GM10248 (cell line): Measurements from ENCODE around the gene SLC4A11.

Source experiments
- CTCF ChIA-PET: fragments of 300-600 bp; sonication (Branson Sonifier 250); formaldehyde crosslinking; extraction: SDS; loops from one replicate; lab custom pipeline; 2021; ENCODE audit warnings: antibody characterized with exemption; lab: Yijun Ruan, JAX
- POLR2A ChIA-PET: fragments of 350-650 bp; sonication (Branson Sonifier 250); formaldehyde crosslinking; extraction: SDS; loops from one replicate; lab custom pipeline; 2020; ENCODE audit warnings: antibody characterized with exemption; lab: Yijun Ruan, JAX
- DNase-seq: peaks from one replicate; pipeline ENCODE4 v3.0.0; 2012; ENCODE audit errors: extremely low spot score
- TF ChIP-seq, protein P1 (sequence below): IDR thresholded peaks from 2 replicates; pipeline ENCODE4 v1.5.1; 2012; ENCODE audit warnings: mild to moderate bottlenecking, low read depth; ENCODE audit errors: extremely low read depth, missing control alignments, control extremely low read depth

Gene SLC4A11

DNA sequence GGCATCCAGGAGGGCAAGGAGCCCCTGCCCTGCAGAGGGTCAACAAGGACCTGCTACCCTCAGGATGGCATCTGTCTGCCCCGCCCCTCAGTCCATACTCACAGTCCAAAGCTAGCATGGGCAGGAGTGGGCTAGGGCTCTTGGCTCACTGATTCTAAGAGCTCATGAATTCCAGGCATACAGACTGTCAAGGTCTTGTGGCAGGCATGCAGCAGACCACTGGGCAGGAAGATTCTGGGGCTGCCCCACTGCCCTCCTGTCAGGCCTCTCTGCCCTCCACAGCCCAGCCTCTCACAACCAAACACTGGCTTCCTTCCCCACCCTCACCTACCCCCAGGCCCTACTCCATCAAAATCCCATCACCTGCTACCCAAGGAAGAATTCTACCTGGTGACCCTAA lies 5.6 kb upstream of the SLC4A11 start:
- TF ChIP-seq, protein P1, sequence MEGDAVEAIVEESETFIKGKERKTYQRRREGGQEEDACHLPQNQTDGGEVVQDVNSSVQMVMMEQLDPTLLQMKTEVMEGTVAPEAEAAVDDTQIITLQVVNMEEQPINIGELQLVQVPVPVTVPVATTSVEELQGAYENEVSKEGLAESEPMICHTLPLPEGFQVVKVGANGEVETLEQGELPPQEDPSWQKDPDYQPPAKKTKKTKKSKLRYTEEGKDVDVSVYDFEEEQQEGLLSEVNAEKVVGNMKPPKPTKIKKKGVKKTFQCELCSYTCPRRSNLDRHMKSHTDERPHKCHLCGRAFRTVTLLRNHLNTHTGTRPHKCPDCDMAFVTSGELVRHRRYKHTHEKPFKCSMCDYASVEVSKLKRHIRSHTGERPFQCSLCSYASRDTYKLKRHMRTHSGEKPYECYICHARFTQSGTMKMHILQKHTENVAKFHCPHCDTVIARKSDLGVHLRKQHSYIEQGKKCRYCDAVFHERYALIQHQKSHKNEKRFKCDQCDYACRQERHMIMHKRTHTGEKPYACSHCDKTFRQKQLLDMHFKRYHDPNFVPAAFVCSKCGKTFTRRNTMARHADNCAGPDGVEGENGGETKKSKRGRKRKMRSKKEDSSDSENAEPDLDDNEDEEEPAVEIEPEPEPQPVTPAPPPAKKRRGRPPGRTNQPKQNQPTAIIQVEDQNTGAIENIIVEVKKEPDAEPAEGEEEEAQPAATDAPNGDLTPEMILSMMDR: no peak
- CTCF ChIA-PET: interaction anchor here (1.1 kb wide), 1 partner anchor 26 kb away, joined by 3 read pairs; no protein-coding TSS in a partner anchor
- DNase-seq: no peak
- POLR2A ChIA-PET: no interaction called here

DNA sequence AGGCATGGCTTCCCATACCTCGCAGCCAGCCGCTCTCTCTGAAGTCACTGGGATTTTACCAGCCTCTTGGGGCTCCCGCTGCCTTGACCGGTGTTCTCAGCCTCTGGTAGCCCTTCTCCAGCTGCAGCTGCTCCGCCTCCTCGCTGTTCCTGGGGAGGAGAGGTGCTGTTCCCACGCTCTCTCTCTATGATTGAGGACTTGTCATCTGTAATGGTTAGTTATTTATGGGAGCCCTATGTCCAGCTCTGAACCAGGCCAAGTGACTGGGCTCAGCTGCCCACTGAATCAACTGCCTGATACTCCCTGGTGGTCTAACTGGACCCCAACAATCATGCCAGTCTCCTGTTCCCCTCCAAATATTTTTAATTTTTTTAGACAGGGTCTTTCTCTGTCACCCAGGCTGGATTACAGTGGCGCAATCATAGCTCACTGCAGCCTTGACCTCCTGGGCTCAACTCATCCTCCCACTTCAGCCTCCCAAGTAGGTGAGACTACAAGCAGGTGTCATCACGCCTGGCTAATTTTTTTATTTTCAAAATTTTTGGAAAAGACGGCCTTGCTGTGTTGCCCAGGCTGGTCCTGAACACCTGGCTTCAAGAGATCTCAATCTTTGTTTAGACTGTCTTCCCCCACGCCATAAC lies 4.8 kb upstream of the SLC4A11 start:
- DNase-seq: no peak
- POLR2A ChIA-PET: no interaction called here
- TF ChIP-seq, protein P1: no peak
- CTCF ChIA-PET: no interaction called here

DNA sequence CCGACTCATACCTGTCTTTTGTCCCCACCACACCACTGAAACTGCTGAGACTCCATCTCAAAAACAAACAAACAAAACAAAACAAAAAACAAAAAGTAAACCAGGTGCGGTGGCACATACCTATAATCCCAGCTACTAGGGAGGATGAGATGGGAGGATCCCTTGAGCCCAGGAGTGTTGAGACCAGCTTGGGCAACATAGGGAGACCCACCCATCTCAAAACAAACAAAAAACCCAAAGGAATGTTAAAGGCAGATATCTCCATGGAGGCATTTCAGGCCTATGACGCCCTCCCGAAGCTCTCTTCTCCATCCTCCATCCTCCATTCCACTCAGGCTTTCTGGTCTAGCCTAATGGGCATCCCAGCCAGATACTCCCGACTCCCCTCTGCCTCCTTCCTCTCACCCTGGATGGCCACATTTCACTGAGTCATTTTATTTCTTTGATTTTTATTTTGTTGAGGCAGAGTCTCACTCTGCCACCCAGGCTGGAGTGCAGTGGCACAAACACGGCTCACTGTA lies 3.2 kb upstream of the SLC4A11 start:
- ChIA-PET POLR2A (no interaction called here), CTCF (interaction anchor here (1.0 to 1.2 kb wide), 3 partner anchors 9 to 29 kb away, joined by 3 read pairs; no protein-coding TSS in a partner anchor)
- DNase-seq: no peak
- TF ChIP-seq, protein P1: no peak

DNA sequence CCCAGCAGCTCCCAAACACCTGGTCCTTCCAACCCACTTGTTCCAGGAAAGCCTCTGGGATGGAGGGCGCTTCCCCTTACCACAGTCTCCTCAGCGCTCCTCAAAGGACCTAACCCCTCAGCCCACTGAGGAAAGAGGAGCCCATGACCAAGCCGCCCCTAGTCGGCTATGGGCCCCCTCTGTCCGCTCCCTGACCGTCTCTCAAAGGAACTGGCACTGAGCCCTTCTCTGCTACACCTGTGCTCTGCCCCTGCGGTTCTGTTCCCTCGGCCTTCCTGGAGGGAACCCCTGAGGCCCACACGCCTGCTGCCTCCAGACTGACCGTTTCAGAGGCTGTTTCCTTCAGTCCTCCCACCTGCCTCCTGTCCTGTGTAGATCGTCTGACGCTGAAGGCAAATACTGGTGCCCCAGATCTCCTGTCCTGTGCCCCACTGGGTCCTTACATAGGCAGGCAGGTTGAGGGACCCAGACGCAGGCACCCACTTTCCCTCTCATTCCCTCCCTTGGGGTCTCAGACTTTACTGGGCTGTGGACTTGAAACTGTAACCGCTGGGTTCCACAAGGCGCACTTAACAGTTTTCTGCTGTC lies 1.9 kb upstream of the SLC4A11 start:
- TF ChIP-seq, protein P1: no peak
- DNase-seq: no peak
- POLR2A ChIA-PET: no interaction called here
- CTCF ChIA-PET: interaction anchor here (1.5 kb wide), 1 partner anchor 9 kb away, joined by 5 read pairs; no protein-coding TSS in a partner anchor

DNA sequence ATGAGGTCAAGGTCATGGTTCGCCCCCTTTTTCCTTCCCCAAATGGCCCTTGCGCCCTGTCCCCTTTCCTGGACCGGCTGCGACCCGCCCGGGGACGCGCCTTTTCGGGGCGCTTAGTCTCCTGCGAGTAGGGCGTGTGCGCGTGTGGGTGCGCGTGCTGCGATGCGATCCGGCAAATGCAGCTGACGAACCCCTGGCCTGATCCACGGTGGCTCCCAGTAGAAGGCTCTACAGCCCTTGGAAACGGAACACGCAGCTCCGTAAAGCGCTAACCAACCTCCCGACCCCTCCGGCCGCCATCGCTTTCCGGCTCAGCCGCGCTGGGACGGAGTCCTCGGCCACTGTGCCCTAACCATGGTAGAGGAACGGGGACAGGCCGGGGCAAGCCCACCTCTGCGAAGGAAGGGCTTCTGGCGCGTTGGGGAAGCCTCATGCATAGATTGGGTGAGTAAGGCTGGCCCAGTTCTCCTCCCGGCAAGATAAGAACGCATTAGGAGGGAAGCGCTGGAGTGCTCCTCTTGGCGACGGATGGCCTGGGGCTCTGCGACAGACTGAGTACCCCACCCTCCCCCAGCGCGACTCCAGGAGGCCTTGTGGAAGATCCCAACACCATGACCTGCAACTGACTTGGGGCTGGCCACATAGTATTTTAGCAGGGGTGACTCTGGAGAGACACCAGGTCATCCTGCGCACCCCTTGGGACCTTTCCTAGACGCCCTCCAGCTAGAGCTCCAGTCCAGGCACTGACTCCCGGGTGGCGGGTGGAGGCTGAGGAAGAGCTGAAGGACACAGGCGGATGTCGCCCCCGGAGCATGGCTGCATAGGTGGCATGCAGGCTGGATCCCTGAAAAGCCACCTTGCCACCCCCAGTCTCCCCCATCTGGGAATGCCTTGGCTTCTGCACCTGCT lies 1.1 kb upstream of the SLC4A11 start:
- ChIA-PET POLR2A (no interaction called here), CTCF (interaction anchor here (1.1 to 1.6 kb wide), 3 partner anchors 9 to 12 kb away, joined by 3 to 5 read pairs (median 5); no protein-coding TSS in a partner anchor)
- no peak for DNase-seq
- TF ChIP-seq, protein P1: no peak

DNA sequence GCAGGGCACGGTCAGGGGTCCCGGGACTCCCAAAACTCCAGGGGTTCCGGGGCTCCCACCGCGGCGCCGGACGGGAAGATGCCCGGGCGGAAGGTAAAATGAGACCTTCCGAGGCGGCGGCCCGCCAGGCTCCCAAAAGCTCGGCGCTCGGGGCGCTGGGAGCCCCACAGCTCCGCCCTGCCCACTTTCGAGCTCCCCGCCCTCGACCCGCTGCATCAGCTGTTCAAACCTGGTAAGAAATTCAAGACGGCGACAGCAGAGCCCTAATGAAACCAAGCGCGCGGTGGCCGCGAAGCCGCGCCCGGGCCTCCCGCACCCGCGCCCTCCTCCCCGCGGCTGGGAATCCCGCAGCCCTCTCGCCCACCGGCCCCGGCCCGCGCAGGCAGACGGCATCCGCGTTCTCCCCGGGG lies 369 bp downstream of the SLC4A11 start:
- TF ChIP-seq, protein P1: no peak

More for the DNA sequence above, 369 bp downstream of the SLC4A11 start:
- ChIA-PET CTCF (interaction anchor here (1.6 kb wide), 1 partner anchor 12 kb away, joined by 5 read pairs; no protein-coding TSS in a partner anchor), POLR2A (no interaction called here)
- peak; percentile 66 for DNase-seq
